Nucleus accumbens (tissue), 56 donors: ENCODE results near the gene DCDC2.
"Not testable (repeated sequence)": the region's sequence is repeated elsewhere in the genome, so short reads cannot be mapped to it uniquely, and the experiment has no call there.

Experiments
- DNase-seq, 56 donors: peaks; one replicate each; lab custom pipeline; 2025; lab: John Stamatoyannopoulos, UW

The DCDC2 gene

DNA sequence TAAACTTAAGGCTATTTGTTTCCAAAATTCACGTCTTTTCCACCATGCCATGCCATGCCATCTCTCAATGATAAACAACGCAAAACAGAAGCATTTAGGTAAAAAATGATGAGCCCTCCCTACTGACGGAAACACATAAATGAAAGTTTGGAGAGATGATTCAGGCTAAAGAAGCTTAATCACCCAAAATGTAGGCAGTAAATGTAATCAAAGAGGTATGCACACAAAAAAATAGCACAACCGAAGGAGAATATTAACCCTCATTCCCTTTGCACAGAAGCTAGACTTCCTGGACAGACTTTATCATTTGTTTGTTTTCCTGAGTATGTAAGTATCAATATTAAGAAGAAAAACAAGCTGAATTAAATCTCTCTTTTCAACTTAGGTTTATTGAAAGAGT lies 28.8 kb downstream of the DCDC2 start:
- DNase-seq, result no peak

DNA sequence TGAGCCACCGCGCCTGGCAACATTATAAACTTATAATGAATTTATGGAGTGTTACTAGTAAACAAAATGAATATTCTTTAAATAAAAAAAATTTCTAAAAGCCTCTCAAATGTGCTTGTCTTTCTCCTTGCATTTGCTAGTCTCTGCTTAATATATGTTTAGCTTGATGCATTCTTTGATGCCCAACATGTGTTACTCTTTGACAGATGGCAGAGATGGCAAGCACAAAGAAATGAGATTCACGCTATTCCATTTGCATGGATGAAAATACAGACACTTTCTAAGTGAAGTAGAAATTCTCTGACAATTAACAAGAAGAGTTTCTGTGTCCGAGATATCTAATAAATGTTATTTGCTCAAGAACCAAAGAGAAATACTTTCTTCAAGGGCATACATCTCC lies 30.1 kb downstream of the DCDC2 start:
- DNase-seq, result no peak

GRCh38 chr6:24325978-24326377 lies 31.9 kb downstream of the DCDC2 start:
- no peak for DNase-seq

GRCh38 chr6:24324617-24325016 lies 33.2 kb downstream of the DCDC2 start:
- no peak for DNase-seq

GRCh38 chr6:24323632-24324337 lies 34.1 kb downstream of the DCDC2 start:
- no peak for DNase-seq

GRCh38 chr6:24322924-24323323 lies 34.9 kb downstream of the DCDC2 start:
- no peak for DNase-seq

- not testable (repeated sequence) for DNase-seq
These were observed 35.4 kb downstream of the DCDC2 start for GRCh38 chr6:24322446-24322845.

DNA sequence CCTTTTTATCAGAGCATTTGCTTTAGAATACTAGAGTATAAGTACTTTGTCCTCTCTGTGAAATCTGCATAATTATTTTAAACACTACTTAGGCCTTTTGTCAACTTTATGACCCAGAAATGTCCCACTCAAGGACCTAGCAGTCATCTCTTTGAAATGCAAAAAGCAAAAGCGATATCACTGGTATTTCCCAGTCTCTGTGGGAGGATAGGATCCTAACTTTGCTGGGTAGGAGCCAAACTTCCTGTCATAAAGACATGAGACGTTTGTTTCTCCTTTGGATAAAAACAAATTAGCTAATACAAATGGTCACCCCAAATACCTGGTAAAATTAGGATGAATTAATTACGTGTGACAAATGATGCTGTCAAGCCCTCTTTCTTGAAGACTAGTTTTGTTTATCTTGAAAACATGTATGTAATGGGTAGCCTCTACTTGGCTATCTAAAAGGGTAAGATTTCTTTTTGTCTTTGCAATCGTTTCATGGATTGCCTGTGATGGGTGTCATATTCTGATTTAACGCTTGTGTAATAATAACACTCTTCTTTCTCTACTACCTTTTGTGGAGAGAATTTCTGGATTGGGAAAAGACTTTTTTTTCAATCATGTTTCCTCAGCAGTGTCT lies 36.2 kb downstream of the DCDC2 start:
- no peak for DNase-seq

GRCh38 chr6:24313251-24314141 lies 44.4 kb downstream of the DCDC2 start:
- no peak for DNase-seq

GRCh38 chr6:24311775-24312174 lies 46.1 kb downstream of the DCDC2 start:
- not testable (repeated sequence) for DNase-seq

DNA sequence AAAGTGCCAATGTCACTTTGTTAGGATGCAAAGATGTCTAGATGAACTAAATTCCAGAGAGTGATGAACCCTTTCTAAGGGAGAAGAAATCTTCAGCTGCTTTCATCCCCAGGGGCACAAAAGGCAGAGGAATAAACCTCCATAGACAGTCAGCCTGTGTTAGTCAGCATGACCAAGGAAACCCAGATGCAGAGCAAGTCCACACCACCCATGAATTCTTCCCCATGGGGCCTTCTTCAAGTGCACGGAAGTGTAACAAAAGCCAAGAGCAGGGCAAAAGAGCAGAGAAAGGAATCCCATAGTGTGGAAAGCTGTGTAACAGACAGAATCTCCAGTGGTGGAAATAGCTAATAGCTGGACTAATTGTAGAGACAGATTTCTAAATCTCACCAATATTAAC lies 50.0 kb downstream of the DCDC2 start:
- no peak for DNase-seq

DNA sequence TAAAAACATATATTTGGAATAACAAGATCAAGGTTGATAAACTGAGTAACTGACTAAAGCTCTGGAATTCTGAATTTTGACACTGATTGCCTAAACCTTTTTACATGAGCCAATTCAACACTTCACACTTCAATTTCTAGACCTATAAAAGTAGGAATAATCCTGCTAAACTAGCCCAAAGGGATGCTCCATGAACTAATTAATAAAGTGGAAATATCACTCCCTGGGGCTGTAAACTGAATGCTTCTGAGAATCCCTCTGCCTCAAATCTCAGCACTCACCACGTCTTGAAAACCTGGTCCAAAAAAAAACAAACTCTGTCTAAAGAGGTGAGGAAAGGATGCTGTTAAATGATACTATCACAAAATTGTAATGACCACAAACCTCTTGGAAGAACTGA lies 50.9 kb downstream of the DCDC2 start:
- DNase-seq, result no peak

DNA sequence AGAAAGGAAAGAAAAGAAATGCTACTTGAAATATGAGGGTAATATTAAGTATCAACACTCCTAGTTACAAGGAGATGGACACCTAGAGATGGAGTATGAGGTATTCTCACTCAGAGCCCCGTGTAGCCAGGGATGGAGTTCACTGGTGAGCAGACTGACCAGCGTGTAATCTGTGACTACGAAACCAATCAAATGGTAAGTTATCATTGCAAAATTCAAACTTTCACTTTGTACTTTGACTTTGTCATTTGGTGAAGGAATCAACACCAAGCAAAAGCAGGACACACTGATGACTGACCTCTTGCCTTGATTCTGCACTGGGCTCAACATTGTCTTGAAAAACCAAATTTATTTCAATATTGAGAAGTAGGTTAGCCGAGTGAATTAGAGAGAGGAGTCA lies 51.8 kb downstream of the DCDC2 start:
- no peak for DNase-seq

- DNase-seq, result no peak
These were observed 60.9 kb downstream of the DCDC2 start for GRCh38 chr6:24296944-24297343.

DNA sequence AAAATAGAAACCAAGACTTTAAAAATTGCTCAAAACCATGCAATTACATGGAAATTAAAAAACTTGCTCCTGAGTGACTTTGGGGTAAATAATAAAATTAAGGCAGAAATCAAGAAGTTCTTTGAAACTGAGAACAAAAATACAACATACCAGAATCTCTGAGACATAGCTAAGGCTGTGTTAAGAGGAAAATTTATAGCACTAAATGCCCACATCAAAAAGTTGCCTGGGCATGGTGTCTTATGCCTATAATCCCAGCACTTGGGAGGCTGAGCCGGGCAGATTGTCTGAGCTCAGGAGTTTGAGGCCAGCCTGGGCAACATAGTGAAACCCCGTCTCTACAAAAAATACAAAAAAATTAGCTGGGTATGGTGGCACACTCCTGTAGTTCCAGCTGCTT lies 64.0 kb downstream of the DCDC2 start:
- DNase-seq, result not testable (repeated sequence)

DNA sequence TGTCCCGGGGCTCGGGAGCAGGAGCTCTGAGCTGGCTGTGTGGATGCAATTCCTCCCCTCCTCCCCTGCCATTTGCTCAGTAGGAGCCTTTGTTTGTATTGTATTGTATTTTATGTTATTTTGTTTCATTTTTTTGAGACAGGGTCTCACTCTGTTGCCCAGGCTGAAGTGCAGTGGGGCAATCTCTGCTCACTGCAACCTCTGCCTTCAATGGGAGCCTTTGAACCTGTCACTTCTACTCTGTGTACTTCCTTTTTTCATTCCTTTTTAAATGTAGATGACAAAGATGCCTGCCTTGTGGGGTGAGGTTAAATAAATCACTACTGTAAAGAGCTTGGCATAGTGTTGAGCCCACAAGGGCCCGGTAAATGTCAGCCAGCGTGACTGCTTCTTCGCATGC lies 70.6 kb downstream of the DCDC2 start:
- DNase-seq, result no peak

DNA sequence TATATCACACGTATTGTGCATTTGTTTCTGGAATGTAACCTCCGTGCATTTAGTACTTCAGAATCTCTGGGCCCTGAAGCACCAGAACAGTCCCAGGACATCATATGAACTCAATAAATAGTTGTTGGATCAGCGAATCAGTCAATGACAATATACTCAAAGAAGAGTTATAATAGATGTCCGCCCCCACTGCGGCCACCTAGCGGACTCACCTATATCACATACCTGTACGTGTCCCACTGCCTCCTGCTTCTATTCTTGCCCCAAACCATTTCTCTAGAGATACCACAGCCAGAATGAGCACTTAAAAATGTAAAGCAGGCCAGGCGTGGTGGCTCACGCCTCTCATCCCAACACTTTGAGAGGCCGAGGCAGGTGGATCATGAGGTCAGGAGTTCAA lies 73.9 kb downstream of the DCDC2 start:
- no peak for DNase-seq

DNA sequence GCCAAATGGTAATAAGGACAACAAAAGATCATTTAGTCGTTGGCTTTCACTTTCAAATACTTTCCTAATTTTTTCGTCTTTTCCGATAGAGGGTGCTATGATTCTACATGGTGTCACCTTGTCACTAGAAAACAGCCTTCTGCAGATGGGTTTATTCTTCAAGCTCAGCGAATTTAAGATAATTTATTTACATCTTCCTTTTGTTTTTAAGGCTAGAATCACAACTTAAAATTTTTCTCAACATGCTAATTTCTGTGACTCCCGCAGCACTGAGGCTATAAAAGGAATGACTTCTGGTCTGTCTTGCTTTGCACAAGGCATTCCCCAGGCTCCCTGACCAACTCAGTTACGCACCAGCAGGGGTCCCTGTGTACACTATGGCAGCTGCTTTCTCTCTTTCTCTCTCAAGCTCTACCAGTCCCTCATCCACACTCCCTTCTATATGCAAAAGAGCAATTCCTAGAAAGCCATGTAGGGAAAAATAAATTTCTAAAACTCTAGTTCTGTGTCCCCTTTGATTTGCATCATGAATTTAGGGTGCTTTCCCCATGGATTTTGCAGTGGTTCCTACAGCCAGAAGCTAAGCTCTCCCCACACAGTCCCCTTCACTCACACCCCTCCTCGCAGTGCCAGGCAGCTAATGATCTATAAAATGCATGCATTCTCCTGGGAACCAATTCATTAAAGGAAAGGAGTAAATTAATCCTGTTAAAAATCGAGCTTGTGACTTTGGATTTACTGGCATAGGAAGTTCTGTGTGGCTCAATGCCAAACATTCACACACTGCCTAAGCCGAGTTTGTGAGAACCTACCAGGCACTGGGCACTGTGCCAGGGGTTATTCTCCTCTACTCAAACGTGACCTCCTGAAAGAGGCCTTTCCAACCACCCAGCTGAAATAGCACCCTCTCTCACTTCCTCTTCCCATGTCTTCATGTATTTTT lies 74.5 kb downstream of the DCDC2 start:
- DNase-seq, result peak in 42 of 56 donors; percentile 2 to 78 (median 21)

- DNase-seq, result no peak
These were observed 83.3 kb downstream of the DCDC2 start for GRCh38 chr6:24274441-24275083.
